AG10803 (cell line): ENCODE measurements around the gene DOLK.

ENCODE experiments used
- DNase-seq: peaks from one replicate; pipeline ENCODE4 v3.0.0; 2010; ENCODE audit warnings: low read depth
- H3K4me3 ChIP-seq: 2 replicates; pipeline ENCODE4 v1.5.1; 2011; ENCODE audit warnings: mild to moderate bottlenecking, low read length, control low read depth
- TF ChIP-seq, protein P1 (sequence below): conservative IDR thresholded peaks from 2 replicates; pipeline ENCODE4 v1.5.1; 2011; ENCODE audit warnings: mild to moderate bottlenecking, low read length, control low read depth, inconsistent platforms

DOLK gene

DNA sequence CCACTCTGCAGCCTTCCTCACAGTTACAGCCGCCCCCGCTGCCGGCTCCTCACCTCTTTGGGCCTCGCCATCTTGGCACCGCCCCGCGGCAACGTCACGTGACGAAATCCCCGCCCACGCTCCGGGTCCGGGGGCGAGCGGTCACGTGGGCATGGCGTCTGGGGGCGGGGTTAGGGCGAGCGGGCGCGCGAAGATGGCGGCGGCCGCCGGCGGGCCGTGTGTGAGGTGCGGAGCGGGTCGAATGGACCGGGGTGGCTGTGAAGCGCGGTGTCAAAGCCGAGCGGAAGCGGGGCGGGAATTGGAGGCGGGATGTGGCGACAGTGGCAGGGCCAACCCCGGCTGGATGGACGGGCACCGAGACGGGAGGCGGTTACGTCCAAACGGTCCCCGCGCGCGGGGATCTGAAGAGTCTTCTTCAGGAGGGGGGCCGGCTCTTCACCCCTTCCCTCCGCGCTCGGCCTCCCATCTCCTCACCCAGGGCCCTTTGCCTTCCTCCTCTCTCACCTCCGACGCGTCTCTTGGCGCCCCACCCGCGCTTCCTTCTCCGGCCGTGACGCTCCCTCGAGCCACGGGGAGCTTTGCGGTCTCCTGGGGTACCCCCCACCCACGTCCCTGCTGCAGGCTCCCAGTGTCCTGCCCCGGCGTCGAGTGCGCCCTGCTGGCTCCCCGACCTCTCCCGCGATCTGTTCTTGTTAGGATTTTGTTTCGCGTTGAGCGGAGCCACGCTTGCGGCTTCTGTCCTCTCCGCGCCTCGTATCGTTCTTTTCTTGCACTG is at the start of gene DOLK, which contains the start of gene NUP188:
TSS of gene DOLK (minus strand) at position 77 of the 775 bp plus-strand sequence. CDS start 300 bp downstream, outside the sequence.
TSS of gene NUP188 (plus strand) at position 173 of the 775 bp plus-strand sequence. CDS start at position 194, 21 bp downstream.
- H3K4me3 ChIP-seq = peak within 1 kb of the TSS; percentile 93
- TF ChIP-seq, protein P1, sequence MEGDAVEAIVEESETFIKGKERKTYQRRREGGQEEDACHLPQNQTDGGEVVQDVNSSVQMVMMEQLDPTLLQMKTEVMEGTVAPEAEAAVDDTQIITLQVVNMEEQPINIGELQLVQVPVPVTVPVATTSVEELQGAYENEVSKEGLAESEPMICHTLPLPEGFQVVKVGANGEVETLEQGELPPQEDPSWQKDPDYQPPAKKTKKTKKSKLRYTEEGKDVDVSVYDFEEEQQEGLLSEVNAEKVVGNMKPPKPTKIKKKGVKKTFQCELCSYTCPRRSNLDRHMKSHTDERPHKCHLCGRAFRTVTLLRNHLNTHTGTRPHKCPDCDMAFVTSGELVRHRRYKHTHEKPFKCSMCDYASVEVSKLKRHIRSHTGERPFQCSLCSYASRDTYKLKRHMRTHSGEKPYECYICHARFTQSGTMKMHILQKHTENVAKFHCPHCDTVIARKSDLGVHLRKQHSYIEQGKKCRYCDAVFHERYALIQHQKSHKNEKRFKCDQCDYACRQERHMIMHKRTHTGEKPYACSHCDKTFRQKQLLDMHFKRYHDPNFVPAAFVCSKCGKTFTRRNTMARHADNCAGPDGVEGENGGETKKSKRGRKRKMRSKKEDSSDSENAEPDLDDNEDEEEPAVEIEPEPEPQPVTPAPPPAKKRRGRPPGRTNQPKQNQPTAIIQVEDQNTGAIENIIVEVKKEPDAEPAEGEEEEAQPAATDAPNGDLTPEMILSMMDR = no peak
- peak; percentile 85 for DNase-seq

DNA sequence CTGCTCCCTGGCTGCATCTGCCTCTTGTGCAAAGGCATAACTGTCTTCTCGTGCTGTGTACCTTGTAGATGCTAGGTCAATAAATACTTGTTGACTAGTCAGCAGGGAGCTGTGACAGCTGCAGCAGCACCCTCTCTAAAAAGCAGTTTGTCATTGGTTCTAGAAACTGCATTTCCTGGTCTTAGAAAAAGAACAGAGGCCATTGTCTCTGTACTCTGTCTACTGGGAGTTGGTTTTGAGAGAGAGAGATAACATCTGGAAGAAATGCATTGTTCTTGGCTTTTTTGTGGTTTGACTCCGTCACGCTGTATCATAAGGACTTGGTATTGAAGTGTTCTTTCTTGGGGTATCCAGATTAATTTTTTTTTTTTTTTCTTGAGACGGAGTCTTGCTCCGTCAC is 48.4 kb upstream of the DOLK start:
- TF ChIP-seq, protein P1 = no peak
- H3K4me3 ChIP-seq = no peak overlapping the region
- no peak for DNase-seq

DNA sequence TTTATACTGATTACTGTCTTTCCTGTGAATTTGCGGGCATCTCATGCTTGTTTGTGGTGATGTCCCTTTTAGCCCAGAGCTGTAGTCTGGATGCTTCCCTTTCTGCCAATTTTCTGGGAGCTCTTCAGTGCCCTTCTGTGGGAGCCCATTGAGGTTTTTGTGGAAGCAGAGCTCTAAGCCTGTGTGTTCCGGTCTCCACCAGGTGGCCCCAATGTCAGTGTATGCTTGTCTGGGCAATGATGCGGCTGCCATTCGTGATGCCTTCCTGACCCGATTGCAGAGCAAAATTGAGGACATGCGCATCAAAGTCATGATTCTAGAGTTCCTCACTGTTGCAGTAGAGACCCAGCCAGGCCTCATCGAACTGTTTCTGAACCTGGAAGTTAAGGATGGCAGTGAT is 45.6 kb upstream of the DOLK start:
- H3K4me3 ChIP-seq = no peak overlapping the region
- DNase-seq = peak; percentile 11
- TF ChIP-seq, protein P1 = peak; percentile 30; the same call in 1 of the 2 replicates

DNA sequence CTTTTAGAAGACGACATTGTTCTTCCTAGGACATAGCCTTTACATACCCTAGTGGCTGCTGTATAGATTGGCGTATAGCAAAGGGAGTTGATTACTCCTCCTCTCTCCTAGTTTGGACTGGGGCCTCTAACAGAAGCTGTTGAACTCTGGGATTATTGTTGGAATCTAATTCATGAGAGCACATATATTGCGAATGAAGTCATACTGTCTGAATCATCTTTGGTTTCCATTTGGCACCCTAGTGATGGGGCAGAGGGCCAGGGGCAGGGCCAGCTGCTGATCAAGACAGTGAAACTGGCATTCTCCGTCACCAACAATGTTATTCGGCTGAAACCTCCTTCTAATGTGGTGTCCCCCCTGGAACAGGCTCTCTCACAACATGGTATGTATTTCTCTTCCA is 40.4 kb upstream of the DOLK start:
- DNase-seq = peak; percentile 91

DNA sequence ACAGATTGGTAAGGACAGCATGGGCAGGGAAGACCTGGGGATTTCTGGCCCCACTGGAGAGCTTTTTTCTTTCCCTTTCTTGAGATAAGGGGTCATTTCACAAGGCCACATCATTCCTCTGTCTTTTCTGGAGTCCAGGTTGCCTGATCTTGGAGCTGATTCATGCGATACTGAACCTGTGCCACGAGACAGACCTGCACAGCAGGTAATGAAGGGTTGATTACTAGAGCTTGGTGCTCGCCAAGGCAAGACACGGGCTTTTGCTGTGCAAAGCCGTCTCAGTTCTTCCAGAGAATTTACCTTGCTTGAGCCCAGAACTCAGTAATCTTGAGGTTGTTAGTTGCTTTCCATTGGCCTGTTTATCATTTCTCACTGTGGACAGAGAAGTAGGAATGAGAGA is 39.3 kb upstream of the DOLK start:
- no peak for DNase-seq
- H3K4me3 ChIP-seq = no peak overlapping the region
- TF ChIP-seq, protein P1 = no peak

More for the DNA sequence above, 40.4 kb upstream of the DOLK start:
- H3K4me3 ChIP-seq = peak overlapping the region; percentile 36
- TF ChIP-seq, protein P1 = peak; percentile 15; the same call in 1 of the 2 replicates

DNA sequence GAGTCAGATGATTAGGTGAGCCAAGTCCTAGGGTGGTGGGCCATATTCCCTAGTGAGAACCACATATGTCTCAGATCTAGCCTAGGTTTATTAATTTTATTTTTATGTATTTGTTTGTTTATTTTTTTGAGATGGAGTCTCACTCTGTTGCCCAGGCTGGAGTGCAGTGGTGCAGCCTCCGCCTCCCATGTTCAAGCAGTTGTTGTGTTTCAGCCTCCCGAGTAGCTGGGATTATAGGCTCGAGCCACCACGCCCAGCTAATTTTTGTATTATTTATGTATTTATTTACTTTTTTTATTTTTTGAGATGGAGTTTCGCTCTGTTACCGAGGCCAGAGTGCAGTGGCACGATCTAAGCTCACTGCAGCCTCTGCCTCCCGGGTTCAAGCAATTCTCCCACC is 36.1 kb upstream of the DOLK start:
- TF ChIP-seq, protein P1 = no peak
- H3K4me3 ChIP-seq = no peak overlapping the region

DNA sequence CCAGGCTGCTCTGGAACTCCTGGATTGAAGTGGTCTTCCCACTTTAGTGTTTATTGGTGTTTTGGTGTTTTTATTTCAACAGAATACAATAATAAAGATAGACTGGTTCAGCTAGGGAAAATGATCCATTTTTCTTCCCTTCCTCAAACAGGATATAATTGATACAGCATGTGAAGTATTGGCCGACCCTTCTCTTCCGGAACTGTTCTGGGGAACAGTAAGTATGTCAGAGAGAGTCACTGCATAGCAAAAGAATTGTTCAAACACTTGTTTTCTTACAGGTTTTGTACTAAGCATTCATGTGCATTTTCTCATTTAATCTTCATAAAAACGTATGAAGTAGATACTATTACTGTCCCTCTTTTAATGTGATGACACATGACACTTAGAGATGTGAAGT is 31.7 kb upstream of the DOLK start:
- DNase-seq = peak; percentile 58

More for the DNA sequence above, 36.1 kb upstream of the DOLK start:
- no peak for DNase-seq

More for the DNA sequence above, 31.7 kb upstream of the DOLK start:
- H3K4me3 ChIP-seq = no peak overlapping the region
- TF ChIP-seq, protein P1 = no peak
